ENCODE measurements around the gene RRAS2. TPM values are rescaled to one million over a fixed set of nuclear protein-coding genes. Genes with fewer than 3 reads are reported as not detected.
"Not testable (repeated sequence)": the region's sequence is repeated elsewhere in the genome, so short reads cannot be mapped to it uniquely, and the experiment has no call there.

RRAS2 gene
- total RNA-seq, 1 donor = 28.7 TPM

DNA sequence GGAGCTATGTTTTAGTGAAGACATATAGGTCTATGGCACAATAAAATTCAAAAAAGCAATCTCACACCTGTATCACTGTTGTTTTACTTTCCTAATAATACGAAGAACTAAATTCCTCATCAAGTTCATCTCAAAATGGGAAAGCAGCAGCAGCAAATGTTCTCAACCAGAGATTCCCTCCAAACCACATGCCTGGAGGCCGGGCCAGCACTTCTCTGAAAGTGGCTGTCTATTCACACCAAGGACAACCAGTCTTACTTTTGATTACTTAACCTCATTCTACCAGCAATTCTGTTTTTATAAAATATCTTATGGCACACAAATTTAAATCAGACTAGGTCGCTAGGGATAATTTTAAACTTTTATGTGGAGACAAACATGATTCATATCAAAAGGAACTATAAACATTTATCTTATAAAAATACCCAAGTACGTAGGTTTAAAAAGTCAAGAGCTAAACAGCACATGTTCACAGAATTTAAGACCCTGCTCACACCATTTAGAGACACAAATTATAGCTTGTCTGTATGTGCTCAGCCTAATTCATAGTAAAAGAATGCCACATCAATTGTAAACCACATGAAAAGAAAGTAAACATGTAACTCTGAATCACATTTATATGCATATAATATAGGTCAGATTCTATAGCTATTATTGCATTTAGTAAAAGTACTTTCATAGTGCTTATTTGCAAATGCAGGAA, 46.1 kb downstream of the RRAS2 start:
- peaks cover 45% of the 10 kb centered on the region for H3K4me1 ChIP-seq (ENCODE audit: insufficient read depth, low read length)

GRCh38 chr11:14310679-14311078, 48.3 kb downstream of the RRAS2 start:
- Histone ChIP-seq H3K9me3 (ENCODE audit: low read depth, low read length) (no peaks in the 10 kb centered on the region), H3K4me1 (ENCODE audit: insufficient read depth, low read length) (peaks cover 38% of the 10 kb centered on the region), H3K4me3 (ENCODE audit: low read length) (no peak overlapping the region), H3K27me3 (ENCODE audit: insufficient read depth, low read length) (no peaks in the 10 kb centered on the region)

More for the DNA sequence above, 46.1 kb downstream of the RRAS2 start:
- no peaks in the 10 kb centered on the region for H3K9me3 ChIP-seq (ENCODE audit: low read depth, low read length)
- H3K4me3 ChIP-seq (ENCODE audit: low read length) = no peak overlapping the region
- no peaks in the 10 kb centered on the region for H3K27me3 ChIP-seq (ENCODE audit: insufficient read depth, low read length)

DNA sequence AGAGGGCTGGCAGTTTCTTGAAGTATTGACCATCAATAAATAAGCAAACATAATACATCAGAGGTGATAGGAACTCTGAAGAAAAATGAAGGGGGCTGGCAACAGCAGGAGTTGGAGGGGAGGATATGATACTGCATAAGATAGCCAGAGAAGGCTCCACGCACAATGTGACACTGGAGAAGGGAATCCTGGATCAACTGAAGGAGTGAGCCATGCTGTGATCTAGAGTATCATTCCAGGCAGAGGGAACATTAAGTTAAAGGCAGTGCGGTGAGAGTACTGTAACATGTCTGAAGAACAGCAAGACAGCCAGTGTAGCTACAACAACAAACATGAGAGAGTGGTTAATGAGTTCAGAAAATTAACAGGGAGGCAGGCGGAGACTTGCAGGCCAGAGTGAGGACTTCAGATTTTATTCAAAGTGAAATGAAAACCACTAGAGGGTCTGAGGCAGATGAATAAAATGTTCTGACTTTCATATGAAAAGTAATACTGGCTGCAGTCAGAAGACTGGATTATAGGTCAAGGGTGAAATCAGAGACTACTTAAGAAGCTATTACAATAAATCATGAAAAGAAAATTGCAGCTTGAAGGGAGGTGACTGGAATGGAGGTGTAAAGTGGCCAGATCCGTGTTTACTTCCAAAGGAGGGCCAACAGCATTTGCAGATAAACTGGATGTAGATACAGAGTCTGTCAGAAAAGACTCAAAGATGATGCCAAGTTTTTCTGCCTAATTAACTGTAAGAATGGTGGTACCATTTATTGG, 49.4 kb downstream of the RRAS2 start:
- Histone ChIP-seq H3K4me3 (ENCODE audit: low read length) (no peak overlapping the region), H3K9me3 (ENCODE audit: low read depth, low read length) (no peaks in the 10 kb centered on the region), H3K27me3 (ENCODE audit: insufficient read depth, low read length) (no peaks in the 10 kb centered on the region), H3K4me1 (ENCODE audit: insufficient read depth, low read length) (peaks cover 35% of the 10 kb centered on the region)

GRCh38 chr11:14308897-14309387, 50.0 kb downstream of the RRAS2 start:
- Histone ChIP-seq H3K4me3 (ENCODE audit: low read length) (no peak overlapping the region), H3K4me1 (ENCODE audit: insufficient read depth, low read length) (peaks cover 38% of the 10 kb centered on the region), H3K27me3 (ENCODE audit: insufficient read depth, low read length) (no peaks in the 10 kb centered on the region), H3K9me3 (ENCODE audit: low read depth, low read length) (no peaks in the 10 kb centered on the region)

GRCh38 chr11:14308114-14308896, 50.7 kb downstream of the RRAS2 start:
- Histone ChIP-seq H3K9me3 (ENCODE audit: low read depth, low read length) (no peaks in the 10 kb centered on the region), H3K4me1 (ENCODE audit: insufficient read depth, low read length) (peaks cover 37% of the 10 kb centered on the region), H3K4me3 (ENCODE audit: low read length) (no peak overlapping the region), H3K27me3 (ENCODE audit: insufficient read depth, low read length) (no peaks in the 10 kb centered on the region)

GRCh38 chr11:14306481-14306880, 52.5 kb downstream of the RRAS2 start:
- Histone ChIP-seq H3K27me3 (ENCODE audit: insufficient read depth, low read length) (no peaks in the 10 kb centered on the region), H3K4me3 (ENCODE audit: low read length) (no peak overlapping the region), H3K4me1 (ENCODE audit: insufficient read depth, low read length) (peaks cover 38% of the 10 kb centered on the region), H3K9me3 (ENCODE audit: low read depth, low read length) (no peaks in the 10 kb centered on the region)

DNA sequence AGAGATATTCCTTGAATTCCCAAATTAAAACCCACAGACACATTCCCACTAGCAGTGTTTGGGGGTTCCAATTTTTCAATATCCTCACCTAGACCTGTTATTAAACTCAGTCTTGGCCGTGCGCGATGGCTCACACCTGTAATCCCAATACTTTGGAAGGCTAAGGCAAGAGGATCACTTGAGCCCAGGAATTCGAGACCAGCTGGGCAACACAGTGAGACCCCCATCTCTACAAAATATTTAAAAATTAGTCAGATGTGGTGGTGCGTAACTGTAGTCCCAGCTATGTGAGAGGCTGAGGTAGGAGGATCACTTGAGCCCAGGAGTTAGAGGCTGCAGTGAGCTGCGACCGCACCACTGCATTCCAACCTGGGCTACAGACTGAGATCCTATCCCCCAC, 53.3 kb downstream of the RRAS2 start:
- Histone ChIP-seq H3K4me1 (ENCODE audit: insufficient read depth, low read length) (peaks cover 38% of the 10 kb centered on the region), H3K4me3 (ENCODE audit: low read length) (no peak overlapping the region), H3K27me3 (ENCODE audit: insufficient read depth, low read length) (no peaks in the 10 kb centered on the region), H3K9me3 (ENCODE audit: low read depth, low read length) (no peaks in the 10 kb centered on the region)

- no peaks in the 10 kb centered on the region for H3K27me3 ChIP-seq (ENCODE audit: insufficient read depth, low read length)
- H3K4me3 ChIP-seq (ENCODE audit: low read length) = no peak overlapping the region
- no peaks in the 10 kb centered on the region for H3K9me3 ChIP-seq (ENCODE audit: low read depth, low read length)
- H3K4me1 ChIP-seq (ENCODE audit: insufficient read depth, low read length) = peaks cover 41% of the 10 kb centered on the region
Measured at GRCh38 chr11:14304601-14305000, 54.4 kb downstream of the RRAS2 start.

DNA sequence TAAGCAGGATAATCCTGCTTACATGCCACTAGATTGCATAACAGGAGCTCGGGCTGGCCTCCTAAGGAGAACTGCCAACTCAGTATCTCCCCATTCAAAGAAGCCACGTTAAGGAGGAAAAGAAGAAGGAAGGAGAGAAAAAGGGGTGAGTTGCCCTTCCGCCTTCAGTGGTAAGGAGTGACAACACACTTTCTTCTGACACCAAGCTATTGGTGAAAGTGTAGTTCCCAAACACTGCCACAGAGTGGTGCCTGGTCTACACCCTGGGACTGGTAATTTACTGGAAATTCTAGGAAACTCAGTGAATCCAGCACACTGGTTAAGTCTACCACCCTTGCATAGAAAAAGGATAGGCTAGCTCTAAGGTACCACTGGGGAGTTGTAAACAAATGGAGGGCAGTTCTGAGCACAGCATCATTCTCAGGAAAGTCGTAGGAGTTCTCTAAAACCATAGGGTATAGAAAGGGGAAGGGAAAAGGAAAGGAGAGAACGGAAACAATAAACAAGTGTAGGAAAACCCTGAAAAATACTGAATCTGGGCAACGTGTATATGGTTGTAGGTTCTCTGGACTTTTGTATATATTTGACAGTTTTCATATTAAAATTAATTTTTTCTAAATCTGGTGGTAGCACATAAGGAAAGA, 58.2 kb downstream of the RRAS2 start:
- H3K9me3 ChIP-seq (ENCODE audit: low read depth, low read length) = no peaks in the 10 kb centered on the region
- H3K4me1 ChIP-seq (ENCODE audit: insufficient read depth, low read length) = peaks cover 31% of the 10 kb centered on the region
- no peaks in the 10 kb centered on the region for H3K27me3 ChIP-seq (ENCODE audit: insufficient read depth, low read length)
- no peak overlapping the region for H3K4me3 ChIP-seq (ENCODE audit: low read length)

GRCh38 chr11:14299921-14300320, 59.1 kb downstream of the RRAS2 start:
- no peak overlapping the region for H3K4me3 ChIP-seq (ENCODE audit: low read length)
- H3K4me1 ChIP-seq (ENCODE audit: insufficient read depth, low read length) = peaks cover 31% of the 10 kb centered on the region
- H3K9me3 ChIP-seq (ENCODE audit: low read depth, low read length) = no peaks in the 10 kb centered on the region
- H3K27me3 ChIP-seq (ENCODE audit: insufficient read depth, low read length) = no peaks in the 10 kb centered on the region

- peaks cover 4% of the 10 kb centered on the region for H3K4me1 ChIP-seq (ENCODE audit: insufficient read depth, low read length)
- no peaks in the 10 kb centered on the region for H3K27me3 ChIP-seq (ENCODE audit: insufficient read depth, low read length)
Measured at GRCh38 chr11:14290422-14290821, 68.6 kb downstream of the RRAS2 start.

DNA sequence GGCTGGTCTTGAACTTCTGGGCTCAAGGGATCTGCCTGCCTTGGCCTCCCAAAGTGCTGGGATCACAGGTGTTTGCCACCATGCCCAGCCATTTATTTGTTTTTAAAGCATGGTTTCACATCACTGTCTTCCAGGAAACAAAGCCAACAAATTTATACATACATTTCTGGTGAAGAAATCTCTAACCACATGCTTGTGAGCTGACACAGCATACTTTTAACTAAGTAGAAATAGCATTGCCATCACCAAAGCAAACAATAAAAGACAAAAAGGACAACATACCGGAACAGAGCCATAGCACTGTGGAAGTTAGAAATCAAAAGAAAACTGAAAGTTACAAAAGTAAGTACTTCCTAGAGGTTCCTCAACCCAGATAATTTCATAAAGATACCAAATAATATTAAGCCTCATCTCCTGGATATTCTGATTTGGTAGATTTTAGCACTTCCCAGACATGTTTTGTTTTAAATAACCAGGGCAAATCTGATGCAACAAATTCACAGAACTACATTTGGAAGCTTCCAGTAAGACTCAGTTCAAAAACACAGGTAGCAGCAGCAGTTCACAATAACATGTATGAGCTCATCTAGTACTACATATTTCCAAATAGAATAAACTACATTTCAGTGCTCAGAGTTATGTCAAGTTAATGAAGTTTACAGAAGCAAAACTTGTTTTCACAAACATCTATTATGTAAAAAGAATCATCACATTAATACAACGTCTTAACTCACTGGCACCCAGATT, 70.6 kb downstream of the RRAS2 start:
- H3K4me1 ChIP-seq (ENCODE audit: insufficient read depth, low read length) = peaks cover 4% of the 10 kb centered on the region
- H3K9me3 ChIP-seq (ENCODE audit: low read depth, low read length) = no peaks in the 10 kb centered on the region
- no peaks in the 10 kb centered on the region for H3K27me3 ChIP-seq (ENCODE audit: insufficient read depth, low read length)

More at GRCh38 chr11:14290422-14290821, 68.6 kb downstream of the RRAS2 start:
- H3K4me3 ChIP-seq (ENCODE audit: low read length) = no peak overlapping the region
- H3K9me3 ChIP-seq (ENCODE audit: low read depth, low read length) = no peaks in the 10 kb centered on the region

DNA sequence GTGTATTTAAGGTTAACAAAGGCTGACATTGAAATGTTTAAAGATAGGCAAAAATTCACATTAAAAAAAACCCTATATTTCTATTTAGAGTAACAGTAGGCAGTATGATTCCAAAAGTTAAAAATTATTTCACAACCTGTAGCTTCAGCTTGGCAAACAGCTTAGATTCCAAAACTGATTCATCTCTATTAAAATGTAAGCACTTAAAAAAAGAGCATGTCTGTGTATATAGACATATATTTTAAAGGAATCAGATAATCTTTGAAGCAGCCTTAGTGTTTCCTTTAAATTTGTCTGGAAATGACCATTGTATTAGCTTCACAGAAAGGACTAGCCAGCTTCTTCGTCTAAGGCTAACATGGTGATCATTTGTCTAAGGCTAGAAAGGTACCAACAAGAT, 80.1 kb downstream of the RRAS2 start:
- not testable (repeated sequence) for H3K27me3 ChIP-seq (ENCODE audit: insufficient read depth, low read length); H3K9me3 ChIP-seq (ENCODE audit: low read depth, low read length); H3K4me3 ChIP-seq (ENCODE audit: low read length); H3K4me1 ChIP-seq (ENCODE audit: insufficient read depth, low read length)

More for the DNA sequence above, 70.6 kb downstream of the RRAS2 start:
- no peak overlapping the region for H3K4me3 ChIP-seq (ENCODE audit: low read length)

DNA sequence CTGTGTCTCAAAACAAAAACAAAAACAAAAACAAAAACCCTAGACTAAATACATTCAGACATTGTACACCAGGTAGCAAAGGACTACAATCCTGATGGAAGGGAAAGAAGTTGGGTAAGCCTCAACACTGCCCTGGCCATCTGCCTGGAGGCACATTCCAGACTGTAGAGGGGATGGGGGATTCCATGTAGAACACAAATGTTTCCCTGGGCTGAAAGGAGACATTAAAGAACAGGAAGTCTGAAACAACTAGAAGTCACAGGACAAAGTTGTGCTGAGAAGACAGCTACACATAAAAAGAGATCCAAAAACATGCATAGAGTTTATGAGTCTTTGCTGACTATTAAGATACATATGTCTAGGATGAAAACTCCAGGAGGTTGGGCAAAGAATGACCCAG, 83.9 kb downstream of the RRAS2 start:
- Histone ChIP-seq H3K9me3 (ENCODE audit: low read depth, low read length) (no peaks in the 10 kb centered on the region), H3K4me3 (ENCODE audit: low read length) (no peak overlapping the region), H3K27me3 (ENCODE audit: insufficient read depth, low read length) (no peaks in the 10 kb centered on the region), H3K4me1 (ENCODE audit: insufficient read depth, low read length) (peaks cover 21% of the 10 kb centered on the region)

All from mononuclear cell (primary cell).